ENCODE results near the gene RHAG.

DNA sequence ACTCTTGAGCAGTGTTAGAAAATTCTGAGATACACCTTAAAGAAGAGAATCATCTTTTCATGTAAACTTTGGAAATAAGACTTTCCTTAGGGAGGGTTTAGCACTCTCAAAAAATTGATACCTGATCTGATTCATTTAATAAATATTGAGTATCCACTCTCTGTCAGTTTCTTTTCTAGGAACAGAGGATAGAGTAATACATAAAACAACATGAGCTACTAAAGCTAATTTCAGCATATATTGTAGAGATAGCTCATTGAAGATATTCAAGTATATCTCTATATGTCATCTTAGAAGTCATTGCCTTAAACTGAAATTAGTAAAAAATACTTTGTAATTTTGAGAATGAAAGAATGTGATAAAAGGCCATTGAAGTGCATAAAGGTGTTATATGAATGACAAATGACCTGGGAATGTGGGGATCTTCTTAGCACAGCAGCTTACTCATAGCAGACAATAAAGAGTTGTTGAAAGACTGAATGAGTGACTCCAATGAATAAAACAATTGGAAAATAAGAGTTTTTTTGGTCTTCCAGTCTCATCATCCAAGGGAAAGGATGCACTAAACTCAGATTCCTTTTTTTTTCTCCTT, 29.2 kb downstream of the RHAG start:
- no peak for TF ChIP-seq GATA2 (IDR thresholded peaks at IDR 0.05; ENCODE audit: low read depth, low read length)
- TF ChIP-seq GATA3 (IDR thresholded peaks at IDR 0.05; ENCODE audit: low read depth, low read length) = no peak

Data from SH-SY5Y (cell line).